Ammon's horn (tissue), 1 donor: Measurements from ENCODE around the gene ALDH8A1.
A peak's percentile ranks its signal among the peaks of the same experiment; 100 is the strongest.
"Not testable (repeated sequence)": the region's sequence is repeated elsewhere in the genome, so short reads cannot be mapped to it uniquely, and the experiment has no call there.

Experiments
- DNase-seq: peaks from one replicate; pipeline ENCODE4 v3.0.0-alpha.2; 2016; ENCODE audit warnings: low spot score

ALDH8A1 gene

GRCh38 chr6:134910593-134910935 lies 39.3 kb downstream of the ALDH8A1 start:
- no peak for DNase-seq

GRCh38 chr6:134909701-134910592 lies 40.0 kb downstream of the ALDH8A1 start:
- no peak for DNase-seq

GRCh38 chr6:134908906-134909516 lies 40.9 kb downstream of the ALDH8A1 start:
- peak; percentile 80 for DNase-seq

GRCh38 chr6:134904731-134905130 lies 45.2 kb downstream of the ALDH8A1 start:
- not testable (repeated sequence) for DNase-seq

- no peak for DNase-seq
These were observed 46.5 kb downstream of the ALDH8A1 start for GRCh38 chr6:134903448-134903847.

GRCh38 chr6:134902936-134903335 lies 47.0 kb downstream of the ALDH8A1 start:
- DNase-seq = no peak

GRCh38 chr6:134902074-134902861 lies 47.6 kb downstream of the ALDH8A1 start:
- no peak for DNase-seq

- no peak for DNase-seq
These were observed 51.3 kb downstream of the ALDH8A1 start for GRCh38 chr6:134898575-134898974.

- DNase-seq = not testable (repeated sequence)
These were observed 51.7 kb downstream of the ALDH8A1 start for GRCh38 chr6:134898166-134898565.

GRCh38 chr6:134896910-134897309 lies 53.0 kb downstream of the ALDH8A1 start:
- no peak for DNase-seq

GRCh38 chr6:134894800-134895199 lies 55.1 kb downstream of the ALDH8A1 start:
- DNase-seq = no peak

- no peak for DNase-seq
These were observed 57.5 kb downstream of the ALDH8A1 start for GRCh38 chr6:134892362-134892761.

GRCh38 chr6:134891633-134892032 lies 58.3 kb downstream of the ALDH8A1 start:
- DNase-seq = no peak

- DNase-seq = peak; percentile 44
These were observed 61.6 kb downstream of the ALDH8A1 start for GRCh38 chr6:134888316-134888715.

GRCh38 chr6:134884752-134885151 lies 65.1 kb downstream of the ALDH8A1 start:
- DNase-seq = no peak

- no peak for DNase-seq
These were observed 66.6 kb downstream of the ALDH8A1 start for GRCh38 chr6:134883314-134883713.

- DNase-seq = peak; percentile 81
These were observed 67.4 kb downstream of the ALDH8A1 start for GRCh38 chr6:134882426-134883038.

GRCh38 chr6:134880487-134881190 lies 69.3 kb downstream of the ALDH8A1 start:
- no peak for DNase-seq

- no peak for DNase-seq
These were observed 71.8 kb downstream of the ALDH8A1 start for GRCh38 chr6:134878136-134878535.

- DNase-seq = no peak
These were observed 74.5 kb downstream of the ALDH8A1 start for GRCh38 chr6:134875367-134875766.
